GM12891 (cell line): ENCODE measurements around the gene SLC25A21.

ENCODE experiments used
- POLR2A ChIP-seq: IDR thresholded peaks from 2 replicates; pipeline ENCODE4 v1.6.1; 2011; ENCODE audit warnings: low read depth, low read length, control low read depth
- POLR2AphosphoS5 ChIP-seq: IDR thresholded peaks from 2 replicates; pipeline ENCODE4 v1.6.1; 2011; ENCODE audit warnings: low read depth, low read length, control low read depth
- SPI1 ChIP-seq: IDR thresholded peaks from 2 replicates; pipeline ENCODE4 v1.6.1; 2011; ENCODE audit warnings: low read depth, low read length, control low read depth
- TAF1 ChIP-seq: IDR thresholded peaks from 2 replicates; pipeline ENCODE4 v1.6.1; 2011; ENCODE audit warnings: low read depth, low read length, control low read depth

- no peak for TF ChIP-seq POLR2AphosphoS5
- TF ChIP-seq POLR2A: no peak
- no peak for TF ChIP-seq TAF1
- no peak for TF ChIP-seq SPI1
Observed at GRCh38 chr14:36823651-36824050, 348.8 kb downstream of the SLC25A21 start.
